WTC11 (cell line): ENCODE measurements around the gene CYGB.

ENCODE experiments used
- ARID4B ChIP-seq: sonication (generic); formaldehyde crosslinking; IDR thresholded peaks from 2 replicates; pipeline ENCODE4 v1.8.0; 2023; ENCODE audit warnings: missing genetic modification reagents, mild to moderate bottlenecking, borderline replicate concordance
- ATF3 ChIP-seq: sonication (generic); formaldehyde crosslinking; conservative IDR thresholded peaks from 2 replicates; pipeline ENCODE4 v1.8.1; 2022; ENCODE audit warnings: mild to moderate bottlenecking, missing genetic modification reagents
- CREB1 ChIP-seq: sonication (generic); formaldehyde crosslinking; IDR thresholded peaks from 2 replicates; pipeline ENCODE4 v1.8.0; 2023; ENCODE audit warnings: mild to moderate bottlenecking, missing genetic modification reagents
- HMGA2 ChIP-seq: fragments of 250-450 bp; sonication (Bioruptor Pico); IDR thresholded peaks from 2 replicates; pipeline ENCODE4 v1.4.0; 2021; ENCODE audit warnings: mild to moderate bottlenecking, moderate library complexity
- HMGXB4 ChIP-seq: sonication (generic); formaldehyde crosslinking; IDR thresholded peaks from 2 replicates; pipeline ENCODE4 v1.8.1; 2023; ENCODE audit warnings: mild to moderate bottlenecking, moderate library complexity, missing genetic modification reagents
- MAX ChIP-seq: sonication (generic); formaldehyde crosslinking; IDR thresholded peaks from 2 replicates; pipeline ENCODE4 v1.8.0; 2022; ENCODE audit warnings: mild to moderate bottlenecking, missing genetic modification reagents
- NFYB ChIP-seq: sonication (generic); formaldehyde crosslinking; conservative IDR thresholded peaks from 2 replicates; pipeline ENCODE4 v1.8.0; 2022; ENCODE audit warnings: low read depth, missing genetic modification reagents
- ZNF263 ChIP-seq: sonication (generic); formaldehyde crosslinking; IDR thresholded peaks from 2 replicates; pipeline ENCODE4 v1.8.1; 2022; ENCODE audit warnings: low read depth, mild to moderate bottlenecking, moderate library complexity, missing genetic modification reagents
- TF ChIP-seq, protein P1 (sequence below): fragments of 200-600 bp; IDR thresholded peaks from 2 replicates; pipeline ENCODE4 v1.8.0; 2022; ENCODE audit warnings: antibody characterized with exemption
- TF ChIP-seq, protein P2 (sequence below): sonication (generic); formaldehyde crosslinking; IDR thresholded peaks from 2 replicates; pipeline ENCODE4 v1.8.0; 2022; ENCODE audit warnings: mild to moderate bottlenecking, missing genetic modification reagents
- TF ChIP-seq, protein P3 (sequence below): sonication (generic); formaldehyde crosslinking; IDR thresholded peaks from 2 replicates; pipeline ENCODE4 v1.8.1; 2023; ENCODE audit warnings: mild to moderate bottlenecking, missing genetic modification reagents, borderline replicate concordance

DNA sequence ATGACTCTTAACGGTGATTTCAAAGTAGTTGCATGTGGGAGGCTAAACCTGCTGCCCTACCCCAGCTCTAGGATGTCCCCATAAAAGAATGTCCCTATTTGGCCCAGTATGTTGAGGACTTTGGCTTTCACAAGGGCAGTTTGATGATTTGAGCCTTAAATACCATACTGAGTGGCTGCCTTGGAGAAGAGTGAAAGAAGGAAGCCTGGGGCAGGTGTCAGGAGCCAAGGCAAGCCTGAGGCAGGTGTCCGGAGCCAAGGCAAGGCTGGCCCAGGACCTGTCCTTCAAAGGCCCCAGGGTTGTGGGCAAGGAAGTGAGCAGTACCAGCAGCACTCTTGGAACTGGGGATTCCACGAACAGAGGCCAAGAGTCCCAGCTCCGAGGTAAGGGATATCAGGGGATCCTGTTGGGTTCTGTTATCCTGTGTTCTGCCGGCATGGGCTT is 29.5 kb upstream of the CYGB start:
- TF ChIP-seq ATF3 (CRISPR knock-in tag) (no peak), MAX (CRISPR knock-in tag) (no peak), CREB1 (CRISPR knock-in tag) (no peak), NFYB (CRISPR knock-in tag) (no peak), ZNF263 (CRISPR knock-in tag) (no peak), HMGXB4 (CRISPR knock-in tag) (no peak), ARID4B (CRISPR knock-in tag) (no peak), HMGA2 (CRISPR knock-in tag) (no peak)
- TF ChIP-seq, protein P1, sequence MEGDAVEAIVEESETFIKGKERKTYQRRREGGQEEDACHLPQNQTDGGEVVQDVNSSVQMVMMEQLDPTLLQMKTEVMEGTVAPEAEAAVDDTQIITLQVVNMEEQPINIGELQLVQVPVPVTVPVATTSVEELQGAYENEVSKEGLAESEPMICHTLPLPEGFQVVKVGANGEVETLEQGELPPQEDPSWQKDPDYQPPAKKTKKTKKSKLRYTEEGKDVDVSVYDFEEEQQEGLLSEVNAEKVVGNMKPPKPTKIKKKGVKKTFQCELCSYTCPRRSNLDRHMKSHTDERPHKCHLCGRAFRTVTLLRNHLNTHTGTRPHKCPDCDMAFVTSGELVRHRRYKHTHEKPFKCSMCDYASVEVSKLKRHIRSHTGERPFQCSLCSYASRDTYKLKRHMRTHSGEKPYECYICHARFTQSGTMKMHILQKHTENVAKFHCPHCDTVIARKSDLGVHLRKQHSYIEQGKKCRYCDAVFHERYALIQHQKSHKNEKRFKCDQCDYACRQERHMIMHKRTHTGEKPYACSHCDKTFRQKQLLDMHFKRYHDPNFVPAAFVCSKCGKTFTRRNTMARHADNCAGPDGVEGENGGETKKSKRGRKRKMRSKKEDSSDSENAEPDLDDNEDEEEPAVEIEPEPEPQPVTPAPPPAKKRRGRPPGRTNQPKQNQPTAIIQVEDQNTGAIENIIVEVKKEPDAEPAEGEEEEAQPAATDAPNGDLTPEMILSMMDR = no peak
- TF ChIP-seq, protein P2, sequence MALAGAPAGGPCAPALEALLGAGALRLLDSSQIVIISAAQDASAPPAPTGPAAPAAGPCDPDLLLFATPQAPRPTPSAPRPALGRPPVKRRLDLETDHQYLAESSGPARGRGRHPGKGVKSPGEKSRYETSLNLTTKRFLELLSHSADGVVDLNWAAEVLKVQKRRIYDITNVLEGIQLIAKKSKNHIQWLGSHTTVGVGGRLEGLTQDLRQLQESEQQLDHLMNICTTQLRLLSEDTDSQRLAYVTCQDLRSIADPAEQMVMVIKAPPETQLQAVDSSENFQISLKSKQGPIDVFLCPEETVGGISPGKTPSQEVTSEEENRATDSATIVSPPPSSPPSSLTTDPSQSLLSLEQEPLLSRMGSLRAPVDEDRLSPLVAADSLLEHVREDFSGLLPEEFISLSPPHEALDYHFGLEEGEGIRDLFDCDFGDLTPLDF (CRISPR knock-in tag) = no peak
- TF ChIP-seq, protein P3, sequence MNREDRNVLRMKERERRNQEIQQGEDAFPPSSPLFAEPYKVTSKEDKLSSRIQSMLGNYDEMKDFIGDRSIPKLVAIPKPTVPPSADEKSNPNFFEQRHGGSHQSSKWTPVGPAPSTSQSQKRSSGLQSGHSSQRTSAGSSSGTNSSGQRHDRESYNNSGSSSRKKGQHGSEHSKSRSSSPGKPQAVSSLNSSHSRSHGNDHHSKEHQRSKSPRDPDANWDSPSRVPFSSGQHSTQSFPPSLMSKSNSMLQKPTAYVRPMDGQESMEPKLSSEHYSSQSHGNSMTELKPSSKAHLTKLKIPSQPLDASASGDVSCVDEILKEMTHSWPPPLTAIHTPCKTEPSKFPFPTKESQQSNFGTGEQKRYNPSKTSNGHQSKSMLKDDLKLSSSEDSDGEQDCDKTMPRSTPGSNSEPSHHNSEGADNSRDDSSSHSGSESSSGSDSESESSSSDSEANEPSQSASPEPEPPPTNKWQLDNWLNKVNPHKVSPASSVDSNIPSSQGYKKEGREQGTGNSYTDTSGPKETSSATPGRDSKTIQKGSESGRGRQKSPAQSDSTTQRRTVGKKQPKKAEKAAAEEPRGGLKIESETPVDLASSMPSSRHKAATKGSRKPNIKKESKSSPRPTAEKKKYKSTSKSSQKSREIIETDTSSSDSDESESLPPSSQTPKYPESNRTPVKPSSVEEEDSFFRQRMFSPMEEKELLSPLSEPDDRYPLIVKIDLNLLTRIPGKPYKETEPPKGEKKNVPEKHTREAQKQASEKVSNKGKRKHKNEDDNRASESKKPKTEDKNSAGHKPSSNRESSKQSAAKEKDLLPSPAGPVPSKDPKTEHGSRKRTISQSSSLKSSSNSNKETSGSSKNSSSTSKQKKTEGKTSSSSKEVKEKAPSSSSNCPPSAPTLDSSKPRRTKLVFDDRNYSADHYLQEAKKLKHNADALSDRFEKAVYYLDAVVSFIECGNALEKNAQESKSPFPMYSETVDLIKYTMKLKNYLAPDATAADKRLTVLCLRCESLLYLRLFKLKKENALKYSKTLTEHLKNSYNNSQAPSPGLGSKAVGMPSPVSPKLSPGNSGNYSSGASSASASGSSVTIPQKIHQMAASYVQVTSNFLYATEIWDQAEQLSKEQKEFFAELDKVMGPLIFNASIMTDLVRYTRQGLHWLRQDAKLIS (CRISPR knock-in tag) = no peak
